H1 (cell line): ENCODE data around the gene HLA-DQA2.

Source experiments
- CTCF ChIP-seq, 3 experiments: IDR thresholded peaks; 1 replicate in 2 of 3; 2 replicates in 1 of 3; pipeline versions ENCODE4 v1.5.1 to v1.6.1; 2011; ENCODE audit warnings: low read length in 3 of 3, mild to moderate bottlenecking in 3 of 3, inconsistent platforms in 2 of 3, low read depth in 1 of 3, moderate library complexity in 1 of 3; ENCODE audit not compliant: insufficient read depth in 1 of 3; ENCODE audit errors: control extremely low read depth in 1 of 3
- MAX ChIP-seq: IDR thresholded peaks from 2 replicates; pipeline ENCODE4 v1.6.1; 2012; ENCODE audit warnings: inconsistent platforms
- POLR2A ChIP-seq, 2 experiments: IDR thresholded peaks; 1 replicate in 1 of 2; 2 replicates in 1 of 2; pipeline ENCODE4 v1.6.1; 2011; ENCODE audit warnings: low read depth in 2 of 2, low read length in 2 of 2, mild to moderate bottlenecking in 2 of 2; ENCODE audit errors: control extremely low read depth in 1 of 2
- POLR2AphosphoS5 ChIP-seq: IDR thresholded peaks from 2 replicates; pipeline ENCODE4 v1.6.1; 2011; ENCODE audit warnings: low read depth, low read length
- YY1 ChIP-seq: IDR thresholded peaks from 2 replicates; pipeline ENCODE4 v1.6.1; 2011; ENCODE audit warnings: low read depth, mild to moderate bottlenecking, low read length

- TF ChIP-seq CTCF (IDR thresholded peaks at IDR 0.05; ENCODE audit: control extremely low read depth in 1 of 3, insufficient read depth in 1 of 3, low read depth in 1 of 3, low read length in 3 of 3) (no peak), MAX (no peak), YY1 (no peak), POLR2A (IDR thresholded peaks at IDR 0.05; ENCODE audit: control extremely low read depth in 1 of 2, low read depth in 2 of 2, low read length in 2 of 2) (no peak), POLR2AphosphoS5 (no peak)
These were observed 53.3 kb downstream of the HLA-DQA2 start for GRCh38 chr6:32794510-32794909.
